Measurements from ENCODE around the gene TIMP2. TPM values are rescaled to one million over a fixed set of nuclear protein-coding genes. Genes with fewer than 3 reads are reported as not detected.

The TIMP2 gene
- total RNA-seq, 1 experiment from 2014 or later, result 64.8 TPM

- RAD21 ChIA-PET (ENCODE audit: low non-redundant PET in 1 of 2, low total read pairs in 2 of 2, uncharacterized antibody in 2 of 2, unreplicated experiment in 2 of 2), result interaction anchor here in 1 of 2 experiments (0.6 kb wide), 2 partner anchors 39 to 1006 kb away, joined by 3 to 4 read pairs; no protein-coding TSS in a partner anchor
- Histone ChIP-seq H3K9ac (ENCODE audit: low read length) (peak overlapping the region; percentile 72), H3K4me3 (replicated peaks in 1 of 2; ENCODE audit: low read depth in 1 of 2, low read length in 2 of 2) (peak overlapping the region; percentile 71 to 76), H3K4me1 (ENCODE audit: control insufficient read depth in 1 of 2, insufficient read depth in 2 of 2, low read length in 2 of 2) (peaks cover 15 to 42% of the 10 kb centered on the region in 2 experiments), H3K4me2 (ENCODE audit: low read length) (peak overlapping the region; percentile 99), H3K9me2 (ENCODE audit: insufficient read depth) (no peaks in the 10 kb centered on the region), H3K9me3 (ENCODE audit: control insufficient read depth in 1 of 2, insufficient read depth in 1 of 2, low read depth in 1 of 2, low read length in 2 of 2) (no peaks in the 10 kb centered on the region), H3K27ac (ENCODE audit: low read depth, low read length) (peak overlapping the region; percentile 32; the same call in 1 of the 2 replicates), H3K36me3 (ENCODE audit: control insufficient read depth in 1 of 2, insufficient read depth in 2 of 2, low read length in 2 of 2) (peaks cover 0 to 5% of the 10 kb centered on the region in 2 experiments; a peak in 2 of 4 replicates), H4K20me1 (ENCODE audit: insufficient read depth) (no peaks in the 10 kb centered on the region), H3K27me3 (ENCODE audit: insufficient read depth, low read length) (no peaks in the 10 kb centered on the region), H2AFZ (ENCODE audit: low read depth, low read length, poor library complexity, severe bottlenecking) (no peak overlapping the region), H3K79me2 (ENCODE audit: insufficient read depth, low read length) (peaks cover 46% of the 10 kb centered on the region; the same call in 1 of the 2 replicates)
- TF ChIP-seq POLR2AphosphoS5 (IDR thresholded peaks at IDR 0.05; ENCODE audit: low read depth, low read length) (no peak), SRF (IDR thresholded peaks at IDR 0.05; ENCODE audit: low read depth) (no peak), EZH2phosphoT487 (IDR thresholded peaks at IDR 0.05; ENCODE audit: borderline replicate concordance) (no peak), EZH2 (IDR thresholded peaks at IDR 0.05) (no peak), SIN3A (IDR thresholded peaks at IDR 0.05; ENCODE audit: low read depth) (no peak), TCF7L2 (IDR thresholded peaks at IDR 0.05; ENCODE audit: borderline replicate concordance, extremely low read depth, insufficient read depth, insufficient read length) (no peak), SP1 (IDR thresholded peaks at IDR 0.05; ENCODE audit: low read depth) (no peak), ZNF274 (IDR thresholded peaks at IDR 0.05; ENCODE audit: low read depth, low read length) (no peak), CEBPB (IDR thresholded peaks at IDR 0.05; ENCODE audit: low read depth) (no peak), POLR2A (IDR thresholded peaks at IDR 0.05; ENCODE audit: borderline replicate concordance, extremely low read depth, insufficient read depth, insufficient read length) (no peak)
- TF ChIP-seq, protein P1, sequence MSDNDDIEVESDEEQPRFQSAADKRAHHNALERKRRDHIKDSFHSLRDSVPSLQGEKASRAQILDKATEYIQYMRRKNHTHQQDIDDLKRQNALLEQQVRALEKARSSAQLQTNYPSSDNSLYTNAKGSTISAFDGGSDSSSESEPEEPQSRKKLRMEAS (IDR thresholded peaks at IDR 0.05), result no peak
- TF ChIP-seq, protein P2, sequence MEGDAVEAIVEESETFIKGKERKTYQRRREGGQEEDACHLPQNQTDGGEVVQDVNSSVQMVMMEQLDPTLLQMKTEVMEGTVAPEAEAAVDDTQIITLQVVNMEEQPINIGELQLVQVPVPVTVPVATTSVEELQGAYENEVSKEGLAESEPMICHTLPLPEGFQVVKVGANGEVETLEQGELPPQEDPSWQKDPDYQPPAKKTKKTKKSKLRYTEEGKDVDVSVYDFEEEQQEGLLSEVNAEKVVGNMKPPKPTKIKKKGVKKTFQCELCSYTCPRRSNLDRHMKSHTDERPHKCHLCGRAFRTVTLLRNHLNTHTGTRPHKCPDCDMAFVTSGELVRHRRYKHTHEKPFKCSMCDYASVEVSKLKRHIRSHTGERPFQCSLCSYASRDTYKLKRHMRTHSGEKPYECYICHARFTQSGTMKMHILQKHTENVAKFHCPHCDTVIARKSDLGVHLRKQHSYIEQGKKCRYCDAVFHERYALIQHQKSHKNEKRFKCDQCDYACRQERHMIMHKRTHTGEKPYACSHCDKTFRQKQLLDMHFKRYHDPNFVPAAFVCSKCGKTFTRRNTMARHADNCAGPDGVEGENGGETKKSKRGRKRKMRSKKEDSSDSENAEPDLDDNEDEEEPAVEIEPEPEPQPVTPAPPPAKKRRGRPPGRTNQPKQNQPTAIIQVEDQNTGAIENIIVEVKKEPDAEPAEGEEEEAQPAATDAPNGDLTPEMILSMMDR (IDR thresholded peaks at IDR 0.05 in 2 of 3, conservative IDR thresholded peaks at IDR 0.05 in 1 of 3; ENCODE audit: borderline replicate concordance in 1 of 3, insufficient read depth in 1 of 3, low read depth in 2 of 3, low read length in 2 of 3), result no peak
- BruUV-seq (replicated peaks), result no TSS peak
- CTCF ChIA-PET, result interaction anchor here (0.6 to 1.6 kb wide), 2 partner anchors 57 to 584 kb away, joined by 3 to 8 read pairs; no protein-coding TSS in a partner anchor
- intact Hi-C loops (cut with micrococcal nuclease), result loop anchor here (5.0 kb wide), 1 partner anchor 56 kb away; no protein-coding TSS in a partner anchor
- POLR2A ChIA-PET, result interaction anchor here (0.6 to 2.1 kb wide), 9 partner anchors 9 to 608 kb away, joined by 3 to 12 read pairs (median 4); partner anchors contain the start of gene LGALS3BP
- DNase-seq (ENCODE audit: low read depth, low spot score) (no peak), ATAC-seq (no peak)
These were observed 2.2 kb downstream of the TIMP2 start for GRCh38 chr17:78922816-78923498.

All from HCT116 (cell line).